H9 (cell line): ENCODE data around the gene KRTAP10-3. TPM values are rescaled to one million over a fixed set of nuclear protein-coding genes. Genes with fewer than 3 reads are reported as not detected.
"Not testable (repeated sequence)": the region's sequence is repeated elsewhere in the genome, so short reads cannot be mapped to it uniquely, and the experiment has no call there.

Experiments
- DNase-seq: peaks from one replicate; pipeline ENCODE4 v3.0.0-alpha.2; 2017
- H2AFZ ChIP-seq: one replicate; pipeline ENCODE4 v1.6.1; 2013; ENCODE audit warnings: mild to moderate bottlenecking, low read length, control low read depth, moderate library complexity
- H2AK5ac ChIP-seq: 2 replicates; pipeline ENCODE4 v1.6.1; 2013; ENCODE audit warnings: low read length, control low read depth, mixed read lengths; ENCODE audit not compliant: insufficient read length
- H2BK120ac ChIP-seq: one replicate; pipeline ENCODE4 v1.6.1; 2013; ENCODE audit warnings: low read depth, mild to moderate bottlenecking, low read length, control low read depth, inconsistent platforms; ENCODE audit not compliant: poor library complexity, severe bottlenecking
- H2BK12ac ChIP-seq: 2 replicates; pipeline ENCODE4 v1.6.1; 2013; ENCODE audit warnings: low read length, control low read depth, mixed read lengths, low read depth; ENCODE audit not compliant: insufficient read length
- H2BK15ac ChIP-seq: 2 replicates; pipeline ENCODE4 v1.6.1; 2013; ENCODE audit warnings: low read depth, low read length, control low read depth
- H2BK20ac ChIP-seq: one replicate; pipeline ENCODE4 v1.6.1; 2013; ENCODE audit warnings: low read depth, mild to moderate bottlenecking, low read length, control low read depth, inconsistent platforms; ENCODE audit not compliant: poor library complexity, severe bottlenecking
- H2BK5ac ChIP-seq: 2 replicates; pipeline ENCODE4 v1.6.1; 2013; ENCODE audit warnings: low read length, control low read depth, mixed read lengths; ENCODE audit not compliant: insufficient read length
- H3K14ac ChIP-seq: 2 replicates; pipeline ENCODE4 v1.6.1; 2013; ENCODE audit warnings: low read length, control low read depth; ENCODE audit not compliant: insufficient read depth
- H3K18ac ChIP-seq: 2 replicates; pipeline ENCODE4 v1.6.1; 2013; ENCODE audit warnings: low read depth, mild to moderate bottlenecking, mixed read lengths, low read length, control low read depth; ENCODE audit not compliant: insufficient read length
- H3K23ac ChIP-seq: 2 replicates; pipeline ENCODE4 v1.6.1; 2013; ENCODE audit warnings: low read length, control low read depth, mixed read lengths, low read depth; ENCODE audit not compliant: insufficient read length
- H3K23me2 ChIP-seq: 2 replicates; pipeline ENCODE4 v1.6.1; 2013; ENCODE audit warnings: low read depth, mild to moderate bottlenecking, mixed read lengths, low read length, control low read depth; ENCODE audit not compliant: insufficient read length, poor library complexity, severe bottlenecking
- H3K27ac ChIP-seq: 2 replicates; pipeline ENCODE4 v1.5.1; 2013; ENCODE audit warnings: low read length, control low read depth, mixed read lengths, low read depth; ENCODE audit not compliant: insufficient read length
- H3K27me3 ChIP-seq: 2 replicates; pipeline ENCODE4 v1.6.1; 2013; ENCODE audit warnings: low read length, control low read depth, inconsistent platforms; ENCODE audit not compliant: insufficient read depth
- H3K4ac ChIP-seq: 2 replicates; pipeline ENCODE4 v1.6.1; 2013; ENCODE audit warnings: low read depth, mild to moderate bottlenecking, control low read depth, inconsistent platforms, low read length, moderate library complexity
- H3K4me1 ChIP-seq: 2 replicates; pipeline ENCODE4 v1.6.1; 2013; ENCODE audit warnings: low read length, control low read depth, inconsistent platforms; ENCODE audit not compliant: insufficient read depth
- H3K4me2 ChIP-seq: 2 replicates; pipeline ENCODE4 v1.6.1; 2013; ENCODE audit warnings: low read length, control low read depth, mixed read lengths; ENCODE audit not compliant: insufficient read length, insufficient read depth
- H3K56ac ChIP-seq: 2 replicates; pipeline ENCODE4 v1.6.1; 2013; ENCODE audit warnings: low read depth, mild to moderate bottlenecking, mixed read lengths, low read length, control low read depth; ENCODE audit not compliant: insufficient read length
- H3K79me1 ChIP-seq: 2 replicates; pipeline ENCODE4 v1.6.1; 2013; ENCODE audit warnings: low read depth, mild to moderate bottlenecking, moderate library complexity, low read length, control low read depth, inconsistent platforms; ENCODE audit not compliant: insufficient read depth, poor library complexity, severe bottlenecking
- H3K79me2 ChIP-seq: 2 replicates; pipeline ENCODE4 v1.6.1; 2013; ENCODE audit warnings: low read length, control low read depth, inconsistent platforms; ENCODE audit not compliant: insufficient read depth
- H3K9ac ChIP-seq: 2 replicates; pipeline ENCODE4 v1.6.1; 2013; ENCODE audit warnings: low read length, control low read depth, mixed read lengths; ENCODE audit not compliant: insufficient read length; ENCODE audit errors: extremely low read depth
- H3K9me3 ChIP-seq: one replicate; pipeline ENCODE4 v1.6.1; 2013; ENCODE audit warnings: low read depth, low read length, inconsistent platforms; ENCODE audit not compliant: control insufficient read depth
- H3T11ph ChIP-seq: one replicate; pipeline ENCODE4 v1.6.1; 2013; ENCODE audit warnings: mild to moderate bottlenecking, low read length, control low read depth, inconsistent platforms
- H4K20me1 ChIP-seq: one replicate; pipeline ENCODE4 v1.6.1; 2013; ENCODE audit not compliant: control insufficient read depth, insufficient read length, insufficient read depth
- H4K5ac ChIP-seq: 2 replicates; pipeline ENCODE4 v1.6.1; 2013; ENCODE audit warnings: low read depth, mild to moderate bottlenecking, mixed read lengths, low read length, control low read depth; ENCODE audit not compliant: insufficient read length
- H4K8ac ChIP-seq: replicated peaks from 2 replicates; pipeline ENCODE4 v1.6.1; 2013; ENCODE audit warnings: low read length, control low read depth, mixed read lengths, low read depth; ENCODE audit not compliant: insufficient read length
- H4K91ac ChIP-seq: 2 replicates; pipeline ENCODE4 v1.6.1; 2013; ENCODE audit warnings: low read depth, mild to moderate bottlenecking, moderate library complexity, mixed read lengths, low read length, control low read depth; ENCODE audit not compliant: insufficient read length
- H3K27ac Mint-ChIP-seq, 3 experiments: 2 replicates in 2 of 3; 3 replicates in 1 of 3; pipeline ENCODE4 v1.8.0; 2020 to 2021; ENCODE audit warnings: mixed read lengths in 3 of 3, mild to moderate bottlenecking in 1 of 3, moderate library complexity in 1 of 3
- H3K27me3 Mint-ChIP-seq: 2 replicates; pipeline ENCODE4 v1.8.0; 2021; ENCODE audit warnings: low read depth, mild to moderate bottlenecking, moderate library complexity, mixed read lengths
- H3K36me3 Mint-ChIP-seq, 3 experiments: 2 replicates in 2 of 3; 3 replicates in 1 of 3; pipeline ENCODE4 v1.8.0; 2020 to 2021; ENCODE audit warnings: low read depth in 3 of 3, mixed read lengths in 3 of 3; ENCODE audit not compliant: insufficient read depth in 1 of 3
- H3K4me1 Mint-ChIP-seq, 2 experiments: 2 replicates each; pipeline ENCODE4 v1.8.0; 2020; ENCODE audit warnings: mixed read lengths in 2 of 2
- H3K4me3 Mint-ChIP-seq, 2 experiments: 2 replicates in 1 of 2; 3 replicates in 1 of 2; pipeline ENCODE4 v1.8.0; 2020 to 2021; ENCODE audit warnings: mild to moderate bottlenecking in 2 of 2, mixed read lengths in 2 of 2, moderate library complexity in 1 of 2
- H3K9me3 Mint-ChIP-seq, 2 experiments: 2 replicates in 1 of 2; 3 replicates in 1 of 2; pipeline ENCODE4 v1.8.0; 2020; ENCODE audit warnings: mild to moderate bottlenecking in 2 of 2, mixed read lengths in 2 of 2, moderate library complexity in 1 of 2
- WGBS: extraction: QIAGEN DNeasy Blood & Tissue Kit; methylation state at CpG from one replicate; pipeline ENCODE4 v1.1.7; 2013; ENCODE audit warnings: missing lambda C conversion rate, low lambda C conversion rate, mixed read lengths; ENCODE audit not compliant: insufficient read length; ENCODE audit errors: extremely low coverage; 5-methylcytosine and 5-hydroxymethylcytosine counted together
- total RNA-seq: library from RNA; stranded (reverse); gene quantifications from 2 replicates; pipeline ENCODE4 v1.2.1, GENCODE V29; 2021
- TF ChIP-seq, protein P1 (sequence below): fragments of 200-600 bp; sonication (generic); conservative IDR thresholded peaks from 3 replicates; pipeline ENCODE4 v1.8.0; 2021; ENCODE audit warnings: antibody characterized with exemption, mild to moderate bottlenecking

Gene KRTAP10-3
- total RNA-seq, 1 experiment from 2014 or later: not detected

DNA sequence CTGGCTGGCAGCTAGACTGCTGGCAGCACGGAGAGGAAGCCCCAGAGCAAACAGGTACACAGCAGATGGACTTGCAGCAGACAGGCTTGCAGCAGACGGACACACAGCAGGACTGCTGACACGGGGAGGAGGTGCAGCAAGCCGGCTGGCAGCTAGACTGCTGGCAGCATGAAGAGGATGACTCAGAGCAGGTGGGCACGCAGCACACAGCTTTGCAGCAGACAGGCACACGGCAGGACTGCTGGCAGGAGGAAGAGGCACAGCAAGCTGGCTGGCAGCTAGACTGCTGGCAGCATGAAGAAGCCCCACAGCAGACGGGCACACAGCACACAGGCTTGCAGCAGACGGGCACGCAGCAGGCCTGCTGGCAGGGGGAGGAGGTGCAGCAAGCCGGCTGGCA is 7.8 kb downstream of the KRTAP10-3 start:
- TF ChIP-seq, protein P1, sequence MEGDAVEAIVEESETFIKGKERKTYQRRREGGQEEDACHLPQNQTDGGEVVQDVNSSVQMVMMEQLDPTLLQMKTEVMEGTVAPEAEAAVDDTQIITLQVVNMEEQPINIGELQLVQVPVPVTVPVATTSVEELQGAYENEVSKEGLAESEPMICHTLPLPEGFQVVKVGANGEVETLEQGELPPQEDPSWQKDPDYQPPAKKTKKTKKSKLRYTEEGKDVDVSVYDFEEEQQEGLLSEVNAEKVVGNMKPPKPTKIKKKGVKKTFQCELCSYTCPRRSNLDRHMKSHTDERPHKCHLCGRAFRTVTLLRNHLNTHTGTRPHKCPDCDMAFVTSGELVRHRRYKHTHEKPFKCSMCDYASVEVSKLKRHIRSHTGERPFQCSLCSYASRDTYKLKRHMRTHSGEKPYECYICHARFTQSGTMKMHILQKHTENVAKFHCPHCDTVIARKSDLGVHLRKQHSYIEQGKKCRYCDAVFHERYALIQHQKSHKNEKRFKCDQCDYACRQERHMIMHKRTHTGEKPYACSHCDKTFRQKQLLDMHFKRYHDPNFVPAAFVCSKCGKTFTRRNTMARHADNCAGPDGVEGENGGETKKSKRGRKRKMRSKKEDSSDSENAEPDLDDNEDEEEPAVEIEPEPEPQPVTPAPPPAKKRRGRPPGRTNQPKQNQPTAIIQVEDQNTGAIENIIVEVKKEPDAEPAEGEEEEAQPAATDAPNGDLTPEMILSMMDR: no peak

GRCh38 chr21:44550285-44550684 is 8.3 kb downstream of the KRTAP10-3 start:
- not testable (repeated sequence) for H3K9me3 ChIP-seq, H4K8ac ChIP-seq, H3K4me2 ChIP-seq, H3K79me1 ChIP-seq, H2BK15ac ChIP-seq, H3T11ph ChIP-seq, H3K4me1 ChIP-seq, H4K20me1 ChIP-seq, H2BK5ac ChIP-seq, H2AK5ac ChIP-seq, H2BK120ac ChIP-seq, H3K23ac ChIP-seq, H2AFZ ChIP-seq, H3K27me3 ChIP-seq, H2BK12ac ChIP-seq, H3K9ac ChIP-seq, H3K14ac ChIP-seq, H3K4me3 Mint-ChIP-seq, H3K27me3 Mint-ChIP-seq, H3K18ac ChIP-seq, H3K27ac ChIP-seq, H3K23me2 ChIP-seq, H3K56ac ChIP-seq, H4K5ac ChIP-seq, H3K4ac ChIP-seq, H4K91ac ChIP-seq, H2BK20ac ChIP-seq, H3K79me2 ChIP-seq
- H3K36me3 Mint-ChIP-seq: peaks cover 0 to 18% (median 9%) of the 10 kb centered on the region in 3 experiments; a peak in 3 of 7 replicates
- peaks cover 10 to 16% of the 10 kb centered on the region in 2 experiments; a peak in 4 of 5 replicates for H3K9me3 Mint-ChIP-seq
- peaks cover 42 to 54% of the 10 kb centered on the region in 2 experiments for H3K4me1 Mint-ChIP-seq
- DNase-seq: peak; percentile 36
- peak overlapping the region in 1 of 3 experiments; percentile 82; a peak in 1 of 7 replicates for H3K27ac Mint-ChIP-seq
- no CpG with 5 or more reads among the region's 17 CpGs for WGBS

More for the DNA sequence above, 7.8 kb downstream of the KRTAP10-3 start:
- Histone ChIP-seq H4K5ac (no peak overlapping the region), H3K79me2 (no peaks in the 10 kb centered on the region), H2AK5ac (no peak overlapping the region), H3K4ac (no peak overlapping the region), H3K27ac (no peak overlapping the region), H4K8ac (no peak overlapping the region), H4K91ac (no peak overlapping the region), H2AFZ (no peak overlapping the region), H3K4me2 (no peak overlapping the region), H2BK20ac (no peak overlapping the region), H3K18ac (no peak overlapping the region), H3K4me1 (peaks cover 6% of the 10 kb centered on the region; the same call in 1 of the 2 replicates), H3K23me2 (no peaks in the 10 kb centered on the region), H4K20me1 (no peaks in the 10 kb centered on the region), H3K23ac (no peak overlapping the region), H2BK5ac (no peak overlapping the region), H2BK15ac (no peak overlapping the region), H3K9ac (no peak overlapping the region), H3K27me3 (no peaks in the 10 kb centered on the region), H2BK120ac (no peak overlapping the region), H3T11ph (no peak overlapping the region), H2BK12ac (no peak overlapping the region), H3K56ac (no peak overlapping the region), H3K9me3 (no peaks in the 10 kb centered on the region), H3K79me1 (no peaks in the 10 kb centered on the region), H3K14ac (no peak overlapping the region)
- Mint-ChIP-seq H3K4me1 (peaks cover 42 to 54% of the 10 kb centered on the region in 2 experiments), H3K36me3 (peaks cover 0 to 14% (median 9%) of the 10 kb centered on the region in 3 experiments; a peak in 3 of 7 replicates), H3K27ac (peak overlapping the region in 2 of 3 experiments; percentile 82 to 85; a peak in 6 of 7 replicates), H3K27me3 (peaks cover 3% of the 10 kb centered on the region), H3K4me3 (no peak overlapping the region; a peak in 1 of 5 replicates), H3K9me3 (peaks cover 7 to 11% of the 10 kb centered on the region in 2 experiments; a peak in 4 of 5 replicates)
- DNase-seq: peak; percentile 25
- WGBS: no CpG with 5 or more reads among the region's 10 CpGs
